GM21367 (cell line): ENCODE results near the gene UCKL1.
"Not testable (repeated sequence)": the region's sequence is repeated elsewhere in the genome, so short reads cannot be mapped to it uniquely, and the experiment has no call there.

ENCODE experiments used
- ATAC-seq: cut with Tn5 transposase; IDR thresholded peaks from one replicate; pipeline ENCODE4 v1.9.1; 2021; ENCODE audit not compliant: unreplicated experiment

Gene UCKL1

GRCh38 chr20:63944078-63944941, 11.9 kb downstream of the UCKL1 start:
- ATAC-seq, result no peak

GRCh38 chr20:63943808-63944077, 12.5 kb downstream of the UCKL1 start:
- ATAC-seq, result no peak

GRCh38 chr20:63942969-63943807, 13.0 kb downstream of the UCKL1 start:
- no peak for ATAC-seq

GRCh38 chr20:63942250-63942951, 13.8 kb downstream of the UCKL1 start:
- ATAC-seq, result no peak

- ATAC-seq, result no peak
Observed at GRCh38 chr20:63941282-63942081, 14.7 kb downstream of the UCKL1 start.

- no peak for ATAC-seq
Observed at GRCh38 chr20:63940472-63941266, 15.5 kb downstream of the UCKL1 start.

GRCh38 chr20:63940071-63940471, 16.1 kb downstream of the UCKL1 start:
- no peak for ATAC-seq

- ATAC-seq, result no peak
Observed at GRCh38 chr20:63939061-63939935, 16.9 kb downstream of the UCKL1 start.

GRCh38 chr20:63937596-63937995, 18.6 kb downstream of the UCKL1 start:
- ATAC-seq, result no peak

GRCh38 chr20:63935447-63935846, 20.8 kb downstream of the UCKL1 start:
- no peak for ATAC-seq

- ATAC-seq, result no peak
Observed at GRCh38 chr20:63934271-63935068, 21.7 kb downstream of the UCKL1 start.

GRCh38 chr20:63933646-63934045, 22.6 kb downstream of the UCKL1 start:
- no peak for ATAC-seq

GRCh38 chr20:63932606-63933160, 23.5 kb downstream of the UCKL1 start:
- ATAC-seq, result no peak

GRCh38 chr20:63931735-63932134, 24.5 kb downstream of the UCKL1 start:
- no peak for ATAC-seq

- no peak for ATAC-seq
Observed at GRCh38 chr20:63930971-63931553, 25.2 kb downstream of the UCKL1 start.

GRCh38 chr20:63929473-63929883, 26.7 kb downstream of the UCKL1 start:
- not testable (repeated sequence) for ATAC-seq

GRCh38 chr20:63929071-63929470, 27.1 kb downstream of the UCKL1 start:
- ATAC-seq, result no peak

- ATAC-seq, result no peak
Observed at GRCh38 chr20:63926298-63926697, 29.9 kb downstream of the UCKL1 start.
